Occipital lobe (tissue), 2 donors: ENCODE measurements around the gene CALCA. TPM values are rescaled to one million over a fixed set of nuclear protein-coding genes. Genes with fewer than 3 reads are reported as not detected.
"Not testable (repeated sequence)": the region's sequence is repeated elsewhere in the genome, so short reads cannot be mapped to it uniquely, and the experiment has no call there.

Source experiments
- DNase-seq: peaks from one replicate; lab custom pipeline; 2025; lab: John Stamatoyannopoulos, UW
- total RNA-seq: library from RNA; depleted of rRNA; stranded (reverse); fragments of >200 nt; gene quantifications from one replicate; pipeline ENCODE4 v1.2.3, GENCODE V29; 2014

The CALCA gene
- total RNA-seq = not detected

DNA sequence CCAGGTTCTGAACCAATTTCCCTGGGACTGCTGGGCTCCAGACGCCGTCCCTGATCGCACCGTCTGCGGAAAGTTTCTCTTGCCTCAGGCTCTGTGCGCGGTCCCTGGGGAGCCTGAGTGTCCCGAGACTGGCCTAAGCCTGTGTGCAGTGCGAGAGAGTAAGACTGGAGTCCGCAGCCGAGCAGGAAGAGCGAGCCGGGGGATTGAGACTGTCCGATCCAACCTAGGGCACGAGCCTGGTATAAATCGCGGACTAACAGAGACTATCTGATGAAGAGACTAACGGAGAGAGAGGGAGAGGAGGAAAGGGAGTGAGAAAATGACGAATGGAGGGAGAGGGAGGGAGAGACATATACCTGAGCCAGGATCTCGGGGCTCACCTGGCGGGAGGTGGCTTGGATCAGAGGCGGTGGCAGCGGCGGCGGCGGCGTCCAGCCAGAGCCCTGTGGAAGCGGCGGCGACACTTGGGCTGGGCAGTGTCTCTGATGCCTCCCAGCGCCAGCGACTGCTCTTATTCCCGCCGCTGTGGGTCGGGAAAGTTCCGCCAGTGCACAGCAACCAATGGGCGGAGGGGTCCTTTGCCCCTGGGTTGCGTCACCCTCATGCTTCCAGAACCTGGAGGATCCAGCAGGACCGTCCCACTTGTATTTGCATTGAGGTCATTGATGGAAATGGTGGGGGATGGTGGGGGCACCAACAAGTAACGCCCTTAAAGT lies at the start of gene CALCA:
CALCA (minus strand) TSS at position 487 of the 716 bp plus-strand sequence. CDS start 1,159 bp downstream, outside the sequence.
- DNase-seq = no peak

GRCh38 chr11:15016200-15016599 lies 44.0 kb upstream of the CALCA start:
- DNase-seq = no peak

DNA sequence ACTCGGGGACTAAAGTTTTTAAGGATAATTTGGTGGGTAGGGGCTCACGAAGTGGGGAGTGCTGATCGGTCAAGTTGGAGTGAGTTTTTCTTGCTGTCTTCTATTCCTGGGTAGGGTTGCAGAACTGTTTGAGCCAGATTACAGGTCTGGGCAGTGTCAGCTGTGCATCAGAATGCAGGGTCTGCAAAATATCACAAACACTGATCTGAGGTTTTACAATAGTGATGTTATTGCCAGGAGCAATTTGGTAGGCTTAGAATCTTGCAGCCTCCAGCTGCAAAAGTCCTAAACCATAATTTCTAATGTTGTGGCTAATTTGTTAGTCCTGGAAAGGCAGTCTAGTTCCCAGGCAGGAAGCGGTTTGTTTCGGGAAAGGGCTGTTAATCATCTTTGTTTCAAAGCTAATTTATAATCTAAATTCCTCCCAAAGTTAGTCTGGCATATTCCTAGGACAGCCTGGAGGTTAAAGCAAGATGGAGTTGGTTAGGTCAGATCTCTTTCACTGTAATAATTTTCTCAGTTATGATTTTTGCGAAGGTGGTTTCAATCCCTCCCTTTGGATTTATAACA lies 39.7 kb upstream of the CALCA start:
- no peak for DNase-seq

GRCh38 chr11:15010865-15011264 lies 38.7 kb upstream of the CALCA start:
- no peak for DNase-seq

- DNase-seq = no peak
Observed at GRCh38 chr11:15006139-15006759, 34.1 kb upstream of the CALCA start.

DNA sequence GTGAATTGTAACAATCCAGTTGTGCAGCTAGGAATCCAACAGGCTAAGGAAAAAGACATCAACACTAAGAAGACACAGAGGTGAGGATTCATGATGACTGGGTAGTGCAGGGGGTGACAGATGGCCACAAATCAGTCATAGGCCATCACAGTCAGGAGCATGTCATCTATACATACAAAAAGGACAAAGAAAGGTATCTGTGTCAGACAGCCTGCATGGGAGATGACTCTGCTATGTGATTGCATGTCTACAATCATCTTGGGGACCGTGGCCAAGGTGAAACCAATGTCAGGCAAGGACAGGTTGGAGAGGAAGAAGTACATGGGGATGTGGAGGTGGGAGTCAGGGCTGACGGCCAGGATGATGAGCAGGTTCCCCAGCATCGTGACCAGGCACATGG lies 16.0 kb upstream of the CALCA start:
- DNase-seq = not testable (repeated sequence)

GRCh38 chr11:14981507-14981906 lies 9.4 kb upstream of the CALCA start:
- DNase-seq = no peak

GRCh38 chr11:14980854-14981253 lies 8.7 kb upstream of the CALCA start:
- DNase-seq = no peak

GRCh38 chr11:14977101-14977880 lies 5.1 kb upstream of the CALCA start:
- no peak for DNase-seq

DNA sequence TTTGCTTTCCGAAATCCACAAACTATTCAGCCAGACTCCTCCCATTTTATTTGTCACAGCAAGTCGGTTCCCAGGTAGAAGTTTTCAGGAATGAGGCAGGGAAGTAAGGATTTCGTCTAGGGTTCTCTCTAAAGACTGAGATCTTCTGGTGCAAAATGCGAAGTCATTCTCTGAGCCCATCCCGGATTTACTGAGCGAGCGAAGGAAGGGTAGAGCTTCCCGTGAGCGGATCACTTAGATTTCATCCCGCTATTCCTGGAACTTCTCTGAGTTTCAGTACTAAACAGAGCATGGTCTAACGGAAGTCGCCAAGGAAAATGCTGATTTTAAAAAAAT lies 3.1 kb upstream of the CALCA start:
- no peak for DNase-seq

- DNase-seq = no peak
Observed at GRCh38 chr11:14974515-14975251, 2.5 kb upstream of the CALCA start.

DNA sequence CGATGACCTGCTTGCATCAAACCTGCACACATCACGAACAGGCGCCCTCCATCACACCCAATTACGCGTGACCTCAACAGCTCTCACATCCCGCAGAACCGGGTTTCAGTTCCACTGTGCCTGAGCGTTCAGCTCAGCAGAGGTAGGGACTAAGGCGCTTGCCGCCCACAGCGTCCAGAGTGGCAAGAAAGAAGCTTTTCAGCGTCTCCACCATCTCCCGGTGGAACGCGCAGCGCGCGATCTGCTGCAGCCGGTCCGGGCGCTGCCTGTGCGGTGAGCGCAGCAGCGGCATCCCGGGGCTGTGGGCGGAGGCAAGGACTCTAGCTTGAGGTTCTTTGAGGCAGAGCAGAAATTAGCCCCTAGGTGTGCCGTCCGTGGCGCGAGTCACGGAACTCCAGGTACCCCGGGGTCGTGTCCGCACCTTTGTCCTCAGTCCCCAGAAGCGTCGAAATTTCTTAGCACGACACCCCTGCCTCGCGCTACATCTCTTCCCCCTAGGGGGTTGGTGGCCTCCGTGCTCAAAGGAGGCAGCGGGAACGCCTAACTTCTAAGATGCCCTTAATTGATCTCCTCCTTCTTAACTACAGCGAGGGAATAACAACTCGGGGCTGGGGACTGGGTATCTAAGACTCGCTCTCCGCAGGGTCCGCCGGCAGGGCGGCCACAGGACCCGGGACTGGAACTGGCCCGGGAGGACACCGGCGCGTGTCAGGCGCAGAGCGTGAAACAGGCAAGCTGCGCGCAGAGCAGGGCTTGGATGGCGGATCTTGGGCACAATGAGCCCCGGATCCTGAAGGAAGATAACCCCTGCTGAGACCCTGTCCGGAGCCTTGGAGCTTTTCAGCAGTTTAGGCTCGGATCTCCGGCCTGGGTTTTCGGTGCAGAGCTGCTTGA lies 1.7 kb upstream of the CALCA start:
- no peak for DNase-seq

GRCh38 chr11:14972581-14973495 lies 687 bp upstream of the CALCA start:
- no peak for DNase-seq

GRCh38 chr11:14969901-14970323 lies 2.2 kb downstream of the CALCA start:
- no peak for DNase-seq

DNA sequence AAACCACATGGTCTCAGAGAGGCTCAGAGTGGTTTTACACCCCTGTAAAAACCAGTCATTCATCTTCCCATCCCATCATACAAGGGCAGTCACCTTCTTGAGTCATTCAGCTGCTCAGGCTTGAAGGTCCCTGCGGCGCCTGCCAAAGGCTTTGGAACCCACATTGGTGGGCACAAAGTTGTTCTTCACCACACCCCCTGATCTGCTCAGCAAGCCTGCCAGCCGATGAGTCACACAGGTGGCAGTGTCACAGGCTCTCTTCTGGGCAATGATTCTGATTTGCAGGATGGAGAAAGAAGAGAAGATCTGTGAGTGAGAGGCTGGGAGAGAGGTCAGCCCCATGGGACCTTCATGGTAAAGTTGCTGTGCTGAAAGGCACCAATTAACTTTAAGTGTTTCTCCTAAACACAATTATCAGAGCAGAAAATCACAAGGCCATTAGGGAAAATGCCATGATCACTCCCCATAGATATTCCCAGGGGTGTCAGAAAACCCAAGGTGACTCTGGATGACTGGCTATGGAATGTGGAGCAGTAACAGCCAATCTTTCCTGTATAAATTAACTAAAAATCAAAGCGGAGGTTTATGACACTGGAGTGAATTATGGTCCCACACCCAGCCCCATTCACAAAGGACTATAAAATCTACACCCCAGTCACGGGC lies 4.4 kb downstream of the CALCA start:
- no peak for DNase-seq

DNA sequence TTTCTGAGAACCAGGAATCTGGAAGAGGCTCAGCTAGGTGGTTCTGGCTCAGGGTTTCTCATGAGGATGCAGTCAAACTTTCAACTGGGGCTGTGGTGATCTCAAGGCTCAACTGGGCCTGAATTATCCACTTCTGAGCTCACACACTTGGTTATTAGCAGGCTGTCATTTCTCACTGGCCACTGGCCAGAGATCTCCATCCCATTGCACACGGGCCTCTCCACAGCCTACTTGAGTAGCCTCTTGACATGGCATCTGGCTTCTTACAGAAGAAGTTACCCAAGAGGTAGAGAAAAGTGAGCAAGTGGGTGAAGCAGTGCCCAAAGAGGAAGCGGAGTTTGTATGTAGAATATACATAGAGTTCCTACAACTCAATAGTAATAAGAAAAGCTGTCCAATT lies 16.0 kb downstream of the CALCA start:
- DNase-seq = no peak

- no peak for DNase-seq
Observed at GRCh38 chr11:14954581-14954980, 17.6 kb downstream of the CALCA start.

- no peak for DNase-seq
Observed at GRCh38 chr11:14953904-14954303, 18.2 kb downstream of the CALCA start.
